ENCODE measurements around the gene QSER1.
A peak's percentile ranks its signal among the peaks of the same experiment; 100 is the strongest.
"Not testable (repeated sequence)": the region's sequence is repeated elsewhere in the genome, so short reads cannot be mapped to it uniquely, and the experiment has no call there.

Gene QSER1

GRCh38 chr11:32884770-32885384 is 7.7 kb upstream of the QSER1 start:
- Mint-ChIP-seq H3K27ac (no peak overlapping the region), H3K9me3 (no peaks in the 10 kb centered on the region), H3K4me3 (no peak overlapping the region), H3K4me1 (peaks cover 2% of the 10 kb centered on the region), H3K27me3 (no peaks in the 10 kb centered on the region), H3K36me3 (no peaks in the 10 kb centered on the region)

GRCh38 chr11:32885556-32885955 is 7.1 kb upstream of the QSER1 start:
- Mint-ChIP-seq H3K4me3 (no peak overlapping the region), H3K27me3 (no peaks in the 10 kb centered on the region), H3K4me1 (peaks cover 7% of the 10 kb centered on the region), H3K27ac (no peak overlapping the region), H3K36me3 (no peaks in the 10 kb centered on the region), H3K9me3 (no peaks in the 10 kb centered on the region)

DNA sequence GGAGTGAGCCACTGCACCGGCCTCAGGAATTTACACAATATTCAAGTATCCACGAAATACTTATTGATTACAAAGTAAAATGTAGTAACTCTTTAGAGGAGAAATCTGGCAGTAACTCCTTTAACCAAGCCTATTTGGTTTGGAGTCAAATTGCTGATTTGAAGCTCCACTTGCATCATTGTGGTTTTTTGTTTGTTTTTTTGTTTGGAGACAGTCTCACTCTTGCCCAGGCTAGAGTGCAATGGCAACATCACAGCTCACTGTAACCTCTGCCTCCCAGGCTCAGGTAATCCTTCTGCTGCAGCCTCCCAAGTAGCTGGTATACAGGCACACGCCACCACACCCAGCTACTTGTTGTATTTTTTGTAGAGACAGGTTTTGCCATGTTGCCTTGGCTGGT is 6.4 kb upstream of the QSER1 start:
- no peak overlapping the region for H3K27ac Mint-ChIP-seq
- no peaks in the 10 kb centered on the region for H3K36me3 Mint-ChIP-seq
- H3K9me3 Mint-ChIP-seq: no peaks in the 10 kb centered on the region
- H3K4me1 Mint-ChIP-seq: peaks cover 11% of the 10 kb centered on the region
- H3K27me3 Mint-ChIP-seq: no peaks in the 10 kb centered on the region
- no peak overlapping the region for H3K4me3 Mint-ChIP-seq

DNA sequence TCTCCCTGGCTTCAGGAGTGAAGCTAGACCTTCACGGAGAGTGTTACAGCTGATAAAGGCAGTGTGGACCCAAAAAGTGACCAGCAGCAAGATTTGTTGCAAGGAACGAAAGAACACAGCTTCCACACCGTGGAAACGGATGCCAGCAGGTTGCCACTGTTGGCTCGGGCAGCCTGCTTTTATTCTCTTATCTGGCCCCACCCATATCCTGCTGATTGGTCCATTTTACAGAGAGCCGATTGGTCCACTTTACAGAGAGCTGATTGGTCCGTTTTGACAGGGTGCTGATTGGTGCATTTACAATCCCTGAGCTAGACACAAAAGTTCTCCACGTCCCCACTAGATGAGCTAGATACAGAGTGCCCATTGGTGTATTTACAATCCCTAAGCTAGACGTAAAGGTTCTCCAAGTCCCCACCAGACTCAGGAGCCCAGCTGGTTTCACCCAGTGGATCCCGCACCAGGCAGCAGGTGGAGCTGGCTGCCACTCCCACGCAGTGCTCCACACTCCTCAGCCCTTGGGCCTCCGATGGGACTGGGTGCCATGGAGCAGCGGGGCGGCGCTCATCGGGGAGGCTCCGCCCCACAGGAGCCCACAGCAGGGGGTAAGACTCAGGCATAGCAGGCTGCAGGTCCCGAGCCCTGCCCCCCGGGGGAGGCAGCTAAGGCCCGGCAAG is 4.8 kb upstream of the QSER1 start:
- peaks cover 22% of the 10 kb centered on the region for H3K4me1 Mint-ChIP-seq
- not testable (repeated sequence) for H3K36me3 Mint-ChIP-seq, H3K4me3 Mint-ChIP-seq, H3K9me3 Mint-ChIP-seq, H3K27me3 Mint-ChIP-seq, H3K27ac Mint-ChIP-seq

GRCh38 chr11:32888384-32888710 is 4.3 kb upstream of the QSER1 start:
- H3K27me3 Mint-ChIP-seq, H3K27ac Mint-ChIP-seq, H3K36me3 Mint-ChIP-seq, H3K9me3 Mint-ChIP-seq, H3K4me3 Mint-ChIP-seq: not testable (repeated sequence)
- peaks cover 22% of the 10 kb centered on the region for H3K4me1 Mint-ChIP-seq

DNA sequence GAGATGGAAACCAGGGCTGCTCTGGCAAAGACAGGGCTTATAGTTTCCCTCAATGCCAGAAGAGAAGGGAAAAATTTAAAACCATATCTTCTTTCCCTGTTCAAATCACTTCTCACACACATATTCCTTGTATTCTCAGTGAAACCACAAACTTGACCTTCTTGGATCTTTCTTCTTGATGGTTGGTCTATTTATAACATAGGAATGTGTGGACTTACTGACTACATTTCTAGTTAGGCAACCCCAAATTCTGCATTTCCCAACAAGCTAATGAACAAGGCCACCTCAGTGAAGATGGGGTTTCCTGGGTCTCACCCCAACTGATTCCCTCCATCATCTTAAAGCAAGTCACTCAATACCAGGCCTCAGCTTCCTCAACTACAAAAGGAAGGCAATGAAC is 3.8 kb upstream of the QSER1 start:
- no peaks in the 10 kb centered on the region for H3K36me3 Mint-ChIP-seq
- peaks cover 22% of the 10 kb centered on the region for H3K4me1 Mint-ChIP-seq
- no peak overlapping the region for H3K4me3 Mint-ChIP-seq
- H3K27me3 Mint-ChIP-seq: no peaks in the 10 kb centered on the region
- H3K27ac Mint-ChIP-seq: no peak overlapping the region
- H3K9me3 Mint-ChIP-seq: no peaks in the 10 kb centered on the region

DNA sequence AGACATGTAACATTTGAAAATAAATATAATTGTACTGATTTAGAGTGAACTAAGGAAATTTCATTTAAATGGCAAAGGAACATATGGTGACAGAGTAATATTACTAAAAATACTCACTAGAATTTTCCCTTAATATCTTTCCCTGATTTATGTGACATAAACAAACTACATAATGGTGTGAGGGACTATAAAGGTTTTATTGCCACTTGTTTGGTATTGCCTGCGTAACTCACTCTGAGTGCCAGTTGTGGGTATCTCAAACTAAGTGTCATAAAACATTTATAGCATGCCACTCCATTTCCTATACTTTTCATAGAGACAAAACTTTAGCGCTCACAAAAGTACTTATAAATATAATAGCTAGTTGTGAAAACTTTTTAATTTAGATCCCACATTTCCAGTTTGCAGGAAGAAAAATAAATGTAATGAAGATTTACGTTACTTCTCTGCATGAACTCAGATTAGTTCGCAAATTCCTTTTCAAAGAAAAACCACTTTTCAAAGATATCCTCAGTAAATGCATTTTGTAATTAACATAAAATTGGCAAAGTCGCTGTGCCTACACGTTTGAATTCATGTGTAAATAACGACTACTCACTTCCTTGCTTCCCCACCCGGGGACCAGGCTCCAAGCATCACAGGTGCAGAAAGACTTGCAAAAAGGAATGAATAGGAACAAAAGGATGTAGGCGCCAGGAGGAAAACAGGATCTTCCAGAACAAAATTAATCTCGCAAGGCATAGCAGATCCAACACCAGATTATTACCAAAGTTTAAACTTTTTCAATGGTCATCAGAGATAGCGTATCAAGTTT is 1.6 kb upstream of the QSER1 start:
- peaks cover 42% of the 10 kb centered on the region for H3K4me1 Mint-ChIP-seq
- no peaks in the 10 kb centered on the region for H3K36me3 Mint-ChIP-seq
- H3K27me3 Mint-ChIP-seq: no peaks in the 10 kb centered on the region
- H3K27ac Mint-ChIP-seq: peak overlapping the region; percentile 99
- H3K4me3 Mint-ChIP-seq: peak overlapping the region; percentile 93
- no peaks in the 10 kb centered on the region for H3K9me3 Mint-ChIP-seq

DNA sequence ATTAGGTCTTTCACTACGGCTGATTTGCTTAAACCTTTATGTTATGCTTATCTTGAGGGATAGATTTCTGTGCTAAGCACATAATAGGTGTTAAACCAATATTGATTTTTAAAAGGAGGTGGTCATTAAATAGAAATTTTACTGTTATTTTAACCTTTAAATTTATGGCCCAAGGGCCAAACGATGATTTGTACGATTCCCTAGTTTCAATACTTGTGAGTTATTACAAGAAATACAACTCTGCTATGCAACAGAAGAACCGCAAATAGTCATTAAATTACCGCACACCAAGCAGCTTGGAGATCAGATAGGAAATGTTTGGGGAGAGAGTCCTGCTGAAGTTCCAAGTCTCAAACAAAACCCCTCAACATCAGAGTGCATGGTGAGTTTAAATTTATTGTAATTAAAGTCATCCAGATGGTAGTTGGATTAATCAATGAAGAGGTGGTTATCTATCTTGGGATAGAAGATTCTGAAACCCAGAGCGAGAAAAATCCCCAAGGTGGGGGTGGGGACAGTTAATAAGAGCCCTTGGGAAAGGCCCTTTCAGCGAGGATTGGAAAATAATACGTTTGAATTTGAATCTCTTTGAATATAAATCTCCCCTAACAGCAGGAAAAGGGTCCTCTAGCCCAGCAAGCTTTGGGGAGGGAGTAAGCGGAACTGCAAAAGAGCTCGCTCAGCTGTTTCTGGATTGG is 805 bp upstream of the QSER1 start:
- H3K27ac Mint-ChIP-seq: peak overlapping the region; percentile 99
- no peaks in the 10 kb centered on the region for H3K36me3 Mint-ChIP-seq
- no peaks in the 10 kb centered on the region for H3K27me3 Mint-ChIP-seq
- H3K4me1 Mint-ChIP-seq: peaks cover 43% of the 10 kb centered on the region
- H3K9me3 Mint-ChIP-seq: no peaks in the 10 kb centered on the region
- peak overlapping the region; percentile 93 for H3K4me3 Mint-ChIP-seq

GRCh38 chr11:32893093-32893342 is 407 bp downstream of the QSER1 start:
- H3K36me3 Mint-ChIP-seq: no peaks in the 10 kb centered on the region
- H3K27me3 Mint-ChIP-seq: no peaks in the 10 kb centered on the region
- peaks cover 51% of the 10 kb centered on the region for H3K4me1 Mint-ChIP-seq
- H3K4me3 Mint-ChIP-seq: no peak overlapping the region
- no peaks in the 10 kb centered on the region for H3K9me3 Mint-ChIP-seq
- H3K27ac Mint-ChIP-seq: no peak overlapping the region

DNA sequence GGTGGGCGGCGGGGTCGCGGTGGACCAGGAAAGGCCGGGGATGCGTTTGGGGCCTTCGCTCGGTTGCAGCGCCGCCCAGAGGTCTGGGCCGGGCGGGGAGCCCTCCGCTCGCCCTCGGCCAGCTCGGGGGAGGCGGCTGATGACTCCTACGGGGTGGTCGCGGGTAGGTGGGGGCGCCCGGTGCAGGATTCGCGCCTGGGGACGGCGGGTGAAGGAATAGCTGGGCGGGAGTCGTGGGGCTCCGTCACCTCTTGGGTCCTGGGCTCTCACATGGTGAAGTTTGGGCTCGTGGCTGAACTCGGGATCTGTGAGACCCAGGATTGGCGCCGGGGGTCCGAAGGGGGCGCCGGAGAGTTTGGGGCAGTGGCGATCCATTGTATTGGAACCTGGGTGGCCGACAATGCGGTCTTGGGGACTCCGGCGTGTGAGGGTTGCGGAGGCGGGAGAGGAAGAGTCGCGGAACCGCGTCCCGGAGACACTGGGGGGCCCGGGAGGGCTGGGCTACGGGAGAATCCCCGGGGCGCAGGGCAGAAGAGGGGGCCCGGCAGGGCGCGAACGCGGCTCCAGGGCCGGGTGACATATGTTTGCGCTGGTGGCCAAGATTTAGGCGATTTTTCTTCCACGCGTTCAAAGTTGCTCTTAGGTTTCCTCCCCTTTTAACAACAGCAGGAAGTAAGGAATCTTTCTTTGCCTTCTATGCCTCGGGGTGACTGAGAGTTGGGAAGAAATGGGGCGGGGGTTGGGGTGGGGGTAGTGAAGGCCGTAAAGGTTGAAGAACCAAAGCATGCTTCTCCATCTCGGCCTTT is 935 bp downstream of the QSER1 start:
- Mint-ChIP-seq H3K9me3 (no peaks in the 10 kb centered on the region), H3K36me3 (no peaks in the 10 kb centered on the region), H3K4me1 (peaks cover 52% of the 10 kb centered on the region), H3K27ac (peak overlapping the region; percentile 92), H3K27me3 (no peaks in the 10 kb centered on the region), H3K4me3 (peak overlapping the region; percentile 90)

DNA sequence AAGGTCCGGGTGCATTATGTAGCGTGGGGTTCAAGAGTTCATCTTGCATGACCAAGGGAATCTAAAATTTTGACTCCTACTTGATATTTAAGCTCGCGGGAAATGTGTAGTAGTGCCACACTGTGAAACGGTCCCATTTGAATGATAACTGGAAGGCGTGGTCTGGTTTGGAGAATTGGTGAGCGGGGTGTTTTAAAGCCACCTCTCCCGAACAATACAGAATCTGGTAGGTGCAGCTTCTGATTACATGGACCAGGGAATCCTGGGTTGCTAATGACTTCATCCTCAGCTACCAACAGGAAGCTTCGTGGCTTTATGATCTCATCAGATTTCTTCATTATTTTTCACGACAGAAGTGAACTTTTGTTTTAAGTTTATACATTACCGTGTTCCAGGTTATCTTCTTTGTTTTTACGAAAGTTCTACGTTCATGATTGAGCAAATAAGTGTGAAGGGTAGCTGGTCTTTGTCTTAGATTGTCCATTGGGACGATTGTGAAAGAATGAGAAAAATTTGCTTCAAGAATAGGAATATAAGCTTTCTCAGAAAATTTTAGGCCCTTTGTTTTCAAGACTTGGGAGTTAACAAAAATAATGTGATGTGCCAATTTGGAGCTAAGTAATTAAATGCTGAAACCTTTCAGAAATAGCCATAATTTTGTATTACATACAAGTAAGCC is 1.7 kb downstream of the QSER1 start:
- Mint-ChIP-seq H3K36me3 (peaks cover 2% of the 10 kb centered on the region), H3K4me1 (peaks cover 59% of the 10 kb centered on the region), H3K4me3 (peak overlapping the region; percentile 90), H3K27me3 (no peaks in the 10 kb centered on the region), H3K9me3 (no peaks in the 10 kb centered on the region), H3K27ac (peak overlapping the region; percentile 60)

- Mint-ChIP-seq H3K36me3 (peaks cover 8% of the 10 kb centered on the region), H3K9me3 (no peaks in the 10 kb centered on the region), H3K4me3 (peak overlapping the region; percentile 63), H3K27ac (peak overlapping the region; percentile 41), H3K4me1 (peaks cover 64% of the 10 kb centered on the region), H3K27me3 (no peaks in the 10 kb centered on the region)
These were observed 2.3 kb downstream of the QSER1 start for GRCh38 chr11:32894921-32895320.

DNA sequence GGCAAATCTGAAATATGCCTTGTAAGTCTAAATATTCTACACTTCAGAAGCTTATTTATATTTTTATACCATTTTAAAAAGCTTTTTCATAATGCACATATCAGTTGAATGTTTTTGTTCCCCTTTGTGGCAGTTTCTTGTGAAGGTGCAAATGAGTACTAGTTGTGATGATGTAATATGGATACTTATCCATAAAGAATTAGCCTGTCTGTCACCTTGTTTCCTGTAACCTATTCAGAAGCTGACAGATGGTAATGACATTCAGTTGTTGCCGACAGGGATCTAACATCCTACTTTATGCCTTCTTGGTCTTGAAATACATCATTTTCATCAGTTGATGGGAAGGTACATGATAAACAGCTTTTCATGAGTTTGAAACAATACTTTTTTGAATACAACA is 2.9 kb downstream of the QSER1 start:
- no peaks in the 10 kb centered on the region for H3K27me3 Mint-ChIP-seq
- peak overlapping the region; percentile 63 for H3K4me3 Mint-ChIP-seq
- H3K9me3 Mint-ChIP-seq: no peaks in the 10 kb centered on the region
- H3K27ac Mint-ChIP-seq: no peak overlapping the region
- H3K36me3 Mint-ChIP-seq: peaks cover 8% of the 10 kb centered on the region
- peaks cover 61% of the 10 kb centered on the region for H3K4me1 Mint-ChIP-seq

DNA sequence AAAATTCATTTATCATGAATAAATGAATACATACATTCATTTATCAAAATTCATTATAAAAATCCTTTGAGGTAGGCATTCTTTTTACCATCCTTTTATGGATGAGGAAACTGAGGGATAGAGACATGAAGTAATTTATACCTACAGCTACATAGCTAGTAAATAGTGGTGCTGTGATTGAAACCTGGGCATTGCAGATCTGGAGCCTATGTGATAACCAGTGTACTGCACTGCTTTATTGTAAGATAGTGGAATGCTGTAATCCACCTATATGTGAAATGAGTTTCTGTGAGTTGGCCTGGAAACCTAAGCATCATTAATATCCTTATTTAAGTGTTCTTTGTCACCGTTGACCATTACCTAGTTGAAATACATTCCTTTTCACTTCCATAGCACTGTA is 4.5 kb downstream of the QSER1 start:
- H3K27me3 Mint-ChIP-seq: no peaks in the 10 kb centered on the region
- no peak overlapping the region for H3K4me3 Mint-ChIP-seq
- peaks cover 8% of the 10 kb centered on the region for H3K36me3 Mint-ChIP-seq
- H3K27ac Mint-ChIP-seq: no peak overlapping the region
- peaks cover 57% of the 10 kb centered on the region for H3K4me1 Mint-ChIP-seq
- H3K9me3 Mint-ChIP-seq: no peaks in the 10 kb centered on the region

DNA sequence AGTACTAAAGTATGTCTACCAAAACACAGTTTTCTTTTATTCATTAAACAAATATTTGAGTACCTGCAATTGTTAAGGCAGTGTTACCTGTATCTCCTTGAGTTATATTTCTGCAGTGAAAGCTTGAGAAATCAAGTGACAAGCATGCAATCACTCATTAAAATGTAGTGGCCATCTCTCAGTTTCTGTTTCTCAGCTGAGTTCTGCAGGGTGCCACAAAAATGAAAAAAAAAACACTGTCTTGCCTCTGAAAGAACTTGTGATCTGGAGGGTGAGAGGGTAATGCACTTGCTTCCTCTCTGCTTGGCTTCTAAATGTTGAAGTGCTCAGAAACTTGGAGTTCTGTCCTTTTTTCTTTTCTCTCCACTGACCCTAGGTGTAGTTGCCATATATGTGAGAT is 6.8 kb downstream of the QSER1 start:
- peaks cover 68% of the 10 kb centered on the region for H3K4me1 Mint-ChIP-seq

More for the DNA sequence above, 6.8 kb downstream of the QSER1 start:
- no peak overlapping the region for H3K4me3 Mint-ChIP-seq
- H3K36me3 Mint-ChIP-seq: peaks cover 10% of the 10 kb centered on the region
- H3K27ac Mint-ChIP-seq: no peak overlapping the region
- H3K9me3 Mint-ChIP-seq: no peaks in the 10 kb centered on the region
- no peaks in the 10 kb centered on the region for H3K27me3 Mint-ChIP-seq
